Measurements from ENCODE around the gene KCMF1.

GRCh38 chr2:85095094-85095493 is 124.1 kb downstream of the KCMF1 start:
- TF ChIP-seq ZNF274 (IDR thresholded peaks at IDR 0.05; ENCODE audit: low read depth, low read length): no peak
- TF ChIP-seq YY1 (IDR thresholded peaks at IDR 0.05; ENCODE audit: insufficient read depth, insufficient read length): no peak
